CD4-positive, alpha-beta T cell treated with Interleukin-17A for 1 hour (primary cell): ENCODE results near the gene ACAP3.

Experiments used
- DNase-seq: peaks from one replicate; pipeline ENCODE4 v3.0.0-alpha.2; 2020

Gene ACAP3

DNA sequence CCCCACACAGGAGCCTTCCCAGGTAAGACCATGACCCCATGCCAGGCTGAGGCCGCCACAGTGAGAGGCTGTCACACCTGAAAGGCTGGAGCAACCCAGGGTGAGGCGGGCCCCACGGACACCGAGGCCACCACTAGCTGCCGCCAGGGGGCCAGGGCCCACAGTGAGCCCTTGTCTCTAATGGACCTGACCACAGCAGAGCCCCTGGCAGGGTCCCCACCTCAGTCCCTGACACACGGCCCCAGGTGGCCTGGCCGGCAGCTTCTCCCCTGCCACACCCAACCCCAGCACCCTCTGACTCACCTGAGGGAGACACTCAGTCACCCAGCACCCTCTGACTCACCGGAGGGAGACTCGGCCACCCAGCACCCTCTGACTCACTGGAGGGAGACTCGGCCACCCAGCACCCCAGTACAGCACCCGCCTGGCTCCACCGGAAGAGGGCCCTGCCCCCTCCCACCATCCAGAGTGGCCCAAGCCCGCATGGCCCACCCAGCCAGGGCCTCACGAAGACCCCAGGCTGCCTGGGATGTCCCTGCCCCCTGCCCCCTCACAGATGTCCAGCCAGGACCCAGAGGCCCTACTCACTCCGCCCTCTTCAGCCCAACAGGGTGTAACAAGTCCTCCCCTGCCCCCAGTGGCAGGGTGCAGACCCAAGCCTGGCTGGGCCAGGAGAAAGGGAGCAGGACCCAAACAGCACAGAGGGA, 37.1 kb upstream of the ACAP3 start:
- DNase-seq, result no peak

DNA sequence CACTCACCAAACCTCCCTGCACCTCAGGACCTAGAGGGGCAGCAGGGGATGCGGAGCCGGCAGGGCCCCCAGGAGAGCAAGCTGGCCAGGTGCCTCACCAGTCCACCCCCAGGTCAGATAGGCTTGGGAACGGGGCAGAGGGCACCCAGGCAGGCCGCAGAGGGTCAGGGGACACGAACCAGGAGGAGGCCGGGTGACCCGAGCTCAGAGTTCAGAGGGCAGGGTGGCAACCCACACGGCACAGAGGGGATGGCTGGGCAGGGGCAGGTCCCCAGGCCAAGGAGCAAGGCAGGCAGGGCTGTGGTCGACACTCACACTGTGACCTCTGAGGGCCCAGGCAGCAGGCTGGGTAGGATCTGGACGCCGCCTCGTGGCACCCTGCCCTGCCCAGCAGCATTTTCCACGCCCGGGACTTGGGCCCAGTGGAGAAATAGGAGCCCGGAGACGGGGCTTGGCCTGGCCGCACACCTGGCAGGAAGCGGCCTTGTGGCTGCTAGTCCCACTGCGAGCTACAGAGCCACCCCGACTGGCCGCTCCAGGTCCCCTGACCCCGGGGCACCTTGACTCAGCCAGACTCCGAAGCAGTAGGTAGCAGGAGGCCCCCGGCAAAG, 36.2 kb upstream of the ACAP3 start:
- DNase-seq, result no peak

DNA sequence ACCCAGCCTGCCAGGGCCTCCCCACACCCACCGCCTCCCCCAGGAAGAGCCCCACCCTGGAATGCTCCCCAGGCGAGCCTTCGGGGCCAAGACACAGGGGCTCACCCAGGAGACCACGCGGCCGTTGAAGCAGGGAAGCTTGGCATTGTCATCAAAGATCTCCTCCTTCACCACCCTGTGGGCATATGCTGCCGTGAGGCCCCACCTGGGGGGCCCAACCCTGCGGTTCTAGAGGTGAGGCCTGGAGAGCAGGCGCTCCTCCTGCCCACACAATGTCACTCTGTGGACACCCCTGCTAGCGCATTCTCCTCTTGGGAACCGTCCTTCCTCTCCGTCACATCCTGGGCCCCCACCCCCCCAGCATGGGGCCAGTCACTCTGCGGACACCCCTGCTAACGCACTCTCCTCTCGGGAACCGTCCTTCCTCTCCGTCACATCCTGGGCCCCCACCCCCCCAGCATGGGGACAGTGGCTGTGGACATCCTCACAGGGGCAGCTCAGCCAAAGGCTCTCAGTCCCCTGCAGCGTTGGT, 34.9 kb upstream of the ACAP3 start:
- DNase-seq, result no peak

DNA sequence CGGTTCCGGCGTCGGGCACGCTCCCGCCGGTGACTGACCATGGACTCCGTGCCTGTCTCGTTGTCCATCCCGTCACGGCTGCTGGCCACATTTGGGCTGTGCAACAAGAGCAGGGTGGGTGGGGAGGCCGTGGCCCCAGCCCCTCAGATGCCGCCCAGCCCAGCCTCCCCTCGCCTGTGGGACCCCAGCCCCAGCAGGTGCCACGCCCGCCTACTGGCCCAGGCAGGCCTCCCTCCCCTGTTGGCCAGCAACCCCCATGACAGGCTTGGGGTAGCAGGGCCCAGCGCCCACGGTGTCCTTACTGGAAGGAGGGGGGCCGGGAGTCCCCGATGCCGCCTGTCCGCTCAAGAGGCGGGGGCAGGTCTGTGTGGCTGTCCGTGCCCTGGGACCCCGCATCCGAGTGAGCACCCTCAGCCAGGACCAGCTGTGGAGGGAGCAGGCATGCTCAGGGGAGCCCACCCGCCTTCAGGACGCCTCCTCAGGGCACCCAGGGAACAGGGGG, 34.4 kb upstream of the ACAP3 start:
- DNase-seq, result no peak

DNA sequence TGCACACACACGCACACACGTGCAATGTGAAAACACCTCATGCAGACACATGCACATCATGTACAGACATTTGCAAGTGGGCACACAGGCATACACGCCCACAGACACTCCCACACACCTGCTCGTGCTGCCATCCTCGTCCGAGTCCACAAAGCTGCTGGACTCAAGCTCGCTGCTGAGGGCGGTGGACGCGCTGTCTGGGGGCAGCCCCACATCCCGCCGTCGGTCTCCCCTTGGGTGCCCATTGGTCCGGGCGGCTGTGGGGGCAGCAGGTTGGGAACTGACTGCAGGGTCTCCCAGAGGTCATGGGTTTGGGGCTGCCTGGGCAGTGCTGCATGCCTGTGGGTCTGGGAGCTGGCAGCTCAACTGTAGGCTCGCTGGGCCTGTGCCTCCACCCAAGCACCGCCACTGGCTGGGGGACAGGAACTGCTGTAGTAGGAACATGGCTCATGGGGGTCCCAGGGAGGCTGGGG, 33.9 kb upstream of the ACAP3 start:
- DNase-seq, result no peak

DNA sequence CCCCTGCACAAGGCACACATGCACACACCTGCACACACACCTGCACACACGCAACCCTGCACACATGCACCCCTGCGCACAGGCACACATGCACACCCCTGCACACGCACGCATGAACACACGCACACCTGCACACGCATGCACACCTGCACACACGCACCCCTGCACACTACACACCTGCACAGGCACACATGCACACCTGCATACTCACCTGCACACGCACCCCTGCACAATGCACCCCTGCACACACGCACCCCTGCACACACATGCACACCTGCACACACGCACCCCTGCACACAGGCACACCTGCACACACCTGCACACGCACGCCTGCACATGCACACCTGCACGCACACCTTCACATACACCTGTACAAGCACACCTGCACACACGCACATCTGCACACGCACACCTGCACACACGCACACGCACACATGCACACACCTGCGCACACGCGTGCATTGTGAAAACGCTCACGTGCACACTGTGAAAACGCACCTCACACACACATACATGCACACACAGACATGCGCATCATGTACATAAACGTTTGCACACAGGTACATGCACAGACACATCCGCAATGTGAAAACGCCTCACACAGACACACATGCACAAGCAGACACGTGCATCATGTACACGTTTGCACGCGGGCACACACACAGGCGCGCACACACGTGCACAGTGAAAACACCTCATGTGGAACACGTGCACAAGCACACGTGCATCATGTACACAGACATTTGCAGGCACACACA, 33.2 kb upstream of the ACAP3 start:
- no peak for DNase-seq

DNA sequence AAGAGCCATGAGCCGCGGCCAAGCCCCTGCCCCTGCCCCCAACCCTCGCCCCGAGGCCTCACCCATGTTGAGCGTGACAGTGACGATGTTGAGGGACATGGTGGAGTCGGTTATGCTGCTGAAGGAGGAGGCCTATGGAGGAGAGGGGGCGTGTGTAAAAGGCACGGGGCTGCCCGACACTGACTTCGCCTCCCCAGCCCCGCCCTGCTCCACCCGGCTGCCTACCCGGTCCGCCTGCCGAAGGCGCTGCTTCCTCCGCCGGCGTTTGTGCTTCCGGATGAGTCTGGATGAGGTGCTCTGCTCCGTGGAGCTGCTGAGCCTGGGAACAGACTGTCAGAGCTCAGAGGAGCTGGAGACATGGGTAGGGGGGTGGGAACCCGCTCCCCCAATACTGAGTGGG, 32.5 kb upstream of the ACAP3 start:
- DNase-seq, result no peak

- no peak for DNase-seq
These were observed 30.5 kb upstream of the ACAP3 start for GRCh38 chr1:1338278-1338677.

- peak; percentile 38 for DNase-seq
These were observed 30.0 kb upstream of the ACAP3 start for GRCh38 chr1:1337793-1338147.

DNA sequence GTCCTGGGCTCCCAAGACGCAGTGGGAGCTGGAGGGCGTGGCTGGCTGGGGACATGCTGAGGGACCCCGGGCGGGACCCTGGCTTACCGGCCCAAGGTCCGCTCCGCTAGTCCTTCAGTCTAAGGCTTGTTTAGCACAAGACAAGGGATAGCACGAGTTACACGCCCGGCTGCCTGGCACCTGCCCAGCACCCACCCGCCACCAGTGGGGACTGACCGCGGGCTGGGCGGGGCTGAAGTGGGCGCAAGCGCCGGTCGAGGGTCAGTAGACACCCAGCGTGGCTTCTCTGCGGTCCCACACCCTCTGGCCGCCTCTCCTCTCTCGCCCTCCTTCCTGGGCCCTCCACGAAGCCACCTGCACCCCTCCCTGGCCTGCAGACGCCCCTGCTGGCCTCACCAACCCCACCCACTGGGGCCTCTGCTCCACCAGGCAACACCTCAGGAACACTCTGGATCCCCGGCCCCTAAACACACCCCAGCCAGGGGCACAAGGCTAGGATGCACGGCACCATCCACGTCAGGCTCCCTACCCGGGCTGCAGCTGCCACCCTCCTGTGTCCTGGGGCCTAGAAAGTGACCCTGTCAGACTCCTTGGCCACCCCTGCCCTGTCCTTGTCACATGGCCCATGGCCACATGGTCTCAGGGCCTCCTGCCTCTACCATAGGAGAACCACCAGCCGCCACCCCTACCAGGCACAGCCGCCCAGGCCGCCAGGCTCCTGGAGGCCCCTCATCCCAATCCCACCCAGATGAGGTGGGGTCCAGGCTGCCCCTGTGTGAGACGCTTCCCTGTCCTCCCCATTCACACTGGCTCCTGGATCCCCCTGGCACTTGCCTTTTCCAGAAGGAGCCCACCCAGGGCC, 29.4 kb upstream of the ACAP3 start:
- no peak for DNase-seq

DNA sequence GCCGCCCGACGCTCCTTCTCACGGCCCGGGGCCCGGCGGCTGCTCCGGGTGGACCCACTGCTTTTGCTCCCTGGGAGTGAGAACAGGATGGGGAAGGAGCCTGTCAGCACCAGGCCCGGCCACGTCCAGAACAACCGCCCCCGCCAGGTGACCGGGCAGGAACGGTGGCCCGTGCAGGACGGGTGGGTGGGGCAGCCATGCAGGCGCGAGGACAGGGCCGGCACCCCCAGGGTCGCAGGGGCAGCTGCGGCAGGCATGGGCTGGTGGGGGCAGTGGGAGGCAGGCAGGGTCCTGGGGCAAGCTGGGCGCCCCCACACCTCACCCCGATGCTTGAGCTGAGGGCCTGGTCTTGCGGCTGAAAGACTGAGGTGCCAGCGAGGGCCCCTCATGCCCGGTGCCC, 28.7 kb upstream of the ACAP3 start:
- DNase-seq, result no peak

DNA sequence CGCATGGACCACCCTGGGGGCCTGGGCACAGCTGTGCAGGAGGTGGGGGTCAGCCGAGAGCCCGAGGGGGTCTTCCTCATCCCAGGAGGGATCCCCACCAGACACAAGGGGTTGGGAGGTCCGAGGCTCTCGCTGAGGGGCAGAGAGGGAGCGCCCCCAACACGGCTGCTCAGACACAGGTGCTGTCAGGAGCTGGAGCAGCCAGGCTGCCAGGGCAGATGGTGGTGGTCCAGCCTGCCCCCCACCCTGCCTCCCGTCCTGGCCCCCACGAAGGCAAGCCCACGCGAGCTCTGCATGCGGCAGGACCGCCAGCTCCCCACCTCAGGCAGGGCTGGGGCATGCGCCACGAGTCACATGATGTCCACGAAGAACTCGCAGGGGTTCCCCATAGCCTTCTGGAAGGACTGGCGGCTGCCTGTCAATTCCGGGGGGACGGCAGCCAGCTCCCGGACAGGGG, 28.1 kb upstream of the ACAP3 start:
- DNase-seq, result no peak

DNA sequence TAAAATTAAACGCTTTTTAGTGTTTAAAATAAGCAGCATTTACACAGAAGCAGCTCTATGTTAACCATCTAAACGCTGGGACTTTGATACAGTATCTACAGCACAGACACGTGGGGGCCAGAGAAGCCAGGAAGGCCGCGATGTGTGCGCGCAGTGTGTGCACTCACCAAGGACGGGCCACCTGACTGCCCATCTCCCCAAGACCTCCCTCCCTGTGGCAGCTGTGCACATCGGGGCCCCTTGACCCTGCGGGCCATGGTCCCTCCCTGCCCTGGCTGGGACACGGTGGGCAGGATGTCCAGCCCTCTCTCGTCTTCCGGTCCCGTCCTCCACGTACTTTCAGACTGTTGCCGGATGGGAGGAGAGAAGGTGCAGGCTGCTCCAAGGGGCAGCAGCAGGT, 27.6 kb upstream of the ACAP3 start:
- DNase-seq, result no peak

DNA sequence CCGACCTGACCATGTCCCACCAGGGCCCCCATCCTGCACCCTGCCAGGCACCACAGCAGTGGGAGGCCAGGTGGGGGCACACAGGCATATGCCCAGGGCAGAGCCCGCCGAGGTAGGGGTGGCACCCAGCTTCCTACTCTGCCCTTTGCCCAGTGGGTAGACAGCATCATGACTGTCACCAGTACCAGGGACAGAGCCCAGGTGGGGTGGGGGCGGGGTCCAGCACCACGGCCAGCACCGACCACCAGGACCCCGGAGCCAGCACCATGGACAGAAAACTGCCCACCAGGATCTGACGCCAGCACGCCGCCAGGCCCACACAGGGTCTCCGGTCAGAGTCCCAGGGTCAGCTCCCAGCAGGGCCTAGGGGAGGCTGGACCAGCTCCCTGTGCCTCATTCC, 27.1 kb upstream of the ACAP3 start:
- DNase-seq, result no peak

DNA sequence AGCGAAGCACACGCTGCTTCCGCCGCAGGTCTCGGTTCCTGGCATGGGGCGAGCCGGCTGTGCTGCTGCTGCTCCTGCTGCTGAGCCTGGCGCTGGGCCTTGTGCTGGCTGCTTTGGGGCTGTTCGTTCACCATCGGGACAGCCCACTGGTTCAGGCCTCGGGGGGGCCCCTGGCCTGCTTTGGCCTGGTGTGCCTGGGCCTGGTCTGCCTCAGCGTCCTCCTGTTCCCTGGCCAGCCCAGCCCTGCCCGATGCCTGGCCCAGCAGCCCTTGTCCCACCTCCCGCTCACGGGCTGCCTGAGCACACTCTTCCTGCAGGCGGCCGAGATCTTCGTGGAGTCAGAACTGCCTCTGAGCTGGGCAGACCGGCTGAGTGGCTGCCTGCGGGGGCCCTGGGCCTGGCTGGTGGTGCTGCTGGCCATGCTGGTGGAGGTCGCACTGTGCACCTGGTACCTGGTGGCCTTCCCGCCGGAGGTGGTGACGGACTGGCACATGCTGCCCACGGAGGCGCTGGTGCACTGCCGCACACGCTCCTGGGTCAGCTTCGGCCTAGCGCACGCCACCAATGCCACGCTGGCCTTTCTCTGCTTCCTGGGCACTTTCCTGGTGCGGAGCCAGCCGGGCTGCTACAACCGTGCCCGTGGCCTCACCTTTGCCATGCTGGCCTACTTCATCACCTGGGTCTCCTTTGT, 26.0 kb upstream of the ACAP3 start:
- DNase-seq, result no peak

GRCh38 chr1:1332774-1333480, 25.2 kb upstream of the ACAP3 start:
- no peak for DNase-seq

DNA sequence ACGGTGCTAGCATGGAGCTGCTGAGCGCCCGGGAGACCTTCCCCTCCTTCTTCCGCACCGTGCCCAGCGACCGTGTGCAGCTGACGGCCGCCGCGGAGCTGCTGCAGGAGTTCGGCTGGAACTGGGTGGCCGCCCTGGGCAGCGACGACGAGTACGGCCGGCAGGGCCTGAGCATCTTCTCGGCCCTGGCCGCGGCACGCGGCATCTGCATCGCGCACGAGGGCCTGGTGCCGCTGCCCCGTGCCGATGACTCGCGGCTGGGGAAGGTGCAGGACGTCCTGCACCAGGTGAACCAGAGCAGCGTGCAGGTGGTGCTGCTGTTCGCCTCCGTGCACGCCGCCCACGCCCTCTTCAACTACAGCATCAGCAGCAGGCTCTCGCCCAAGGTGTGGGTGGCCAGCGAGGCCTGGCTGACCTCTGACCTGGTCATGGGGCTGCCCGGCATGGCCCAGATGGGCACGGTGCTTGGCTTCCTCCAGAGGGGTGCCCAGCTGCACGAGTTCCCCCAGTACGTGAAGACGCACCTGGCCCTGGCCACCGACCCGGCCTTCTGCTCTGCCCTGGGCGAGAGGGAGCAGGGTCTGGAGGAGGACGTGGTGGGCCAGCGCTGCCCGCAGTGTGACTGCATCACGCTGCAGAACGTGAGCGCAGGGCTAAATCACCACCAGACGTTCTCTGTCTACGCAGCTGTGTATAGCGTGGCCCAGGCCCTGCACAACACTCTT, 24.5 kb upstream of the ACAP3 start:
- DNase-seq, result no peak

DNA sequence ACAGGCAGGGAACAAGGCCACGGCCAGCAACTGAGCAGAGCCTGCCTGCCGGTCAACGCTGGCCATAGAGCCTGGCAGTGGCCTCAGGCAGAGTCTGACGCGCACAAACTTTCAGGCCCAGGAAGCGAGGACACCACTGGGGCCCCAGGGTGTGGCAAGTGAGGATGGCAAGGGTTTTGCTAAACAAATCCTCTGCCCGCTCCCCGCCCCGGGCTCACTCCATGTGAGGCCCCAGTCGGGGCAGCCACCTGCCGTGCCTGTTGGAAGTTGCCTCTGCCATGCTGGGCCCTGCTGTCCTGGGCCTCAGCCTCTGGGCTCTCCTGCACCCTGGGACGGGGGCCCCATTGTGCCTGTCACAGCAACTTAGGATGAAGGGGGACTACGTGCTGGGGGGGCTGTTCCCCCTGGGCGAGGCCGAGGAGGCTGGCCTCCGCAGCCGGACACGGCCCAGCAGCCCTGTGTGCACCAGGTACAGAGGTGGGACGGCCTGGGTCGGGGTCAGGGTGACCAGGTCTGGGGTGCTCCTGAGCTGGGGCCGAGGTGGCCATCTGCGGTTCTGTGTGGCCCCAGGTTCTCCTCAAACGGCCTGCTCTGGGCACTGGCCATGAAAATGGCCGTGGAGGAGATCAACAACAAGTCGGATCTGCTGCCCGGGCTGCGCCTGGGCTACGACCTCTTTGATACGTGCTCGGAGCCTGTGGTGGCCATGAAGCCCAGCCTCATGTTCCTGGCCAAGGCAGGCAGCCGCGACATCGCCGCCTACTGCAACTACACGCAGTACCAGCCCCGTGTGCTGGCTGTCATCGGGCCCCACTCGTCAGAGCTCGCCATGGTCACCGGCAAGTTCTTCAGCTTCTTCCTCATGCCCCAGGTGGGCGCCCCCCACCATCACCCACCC, 23.6 kb upstream of the ACAP3 start, which contains the start of gene TAS1R3:
TSS of gene TAS1R3 (plus strand) at position 213 of the 898 bp plus-strand sequence. CDS start at position 279, 66 bp downstream.
- no peak for DNase-seq

DNA sequence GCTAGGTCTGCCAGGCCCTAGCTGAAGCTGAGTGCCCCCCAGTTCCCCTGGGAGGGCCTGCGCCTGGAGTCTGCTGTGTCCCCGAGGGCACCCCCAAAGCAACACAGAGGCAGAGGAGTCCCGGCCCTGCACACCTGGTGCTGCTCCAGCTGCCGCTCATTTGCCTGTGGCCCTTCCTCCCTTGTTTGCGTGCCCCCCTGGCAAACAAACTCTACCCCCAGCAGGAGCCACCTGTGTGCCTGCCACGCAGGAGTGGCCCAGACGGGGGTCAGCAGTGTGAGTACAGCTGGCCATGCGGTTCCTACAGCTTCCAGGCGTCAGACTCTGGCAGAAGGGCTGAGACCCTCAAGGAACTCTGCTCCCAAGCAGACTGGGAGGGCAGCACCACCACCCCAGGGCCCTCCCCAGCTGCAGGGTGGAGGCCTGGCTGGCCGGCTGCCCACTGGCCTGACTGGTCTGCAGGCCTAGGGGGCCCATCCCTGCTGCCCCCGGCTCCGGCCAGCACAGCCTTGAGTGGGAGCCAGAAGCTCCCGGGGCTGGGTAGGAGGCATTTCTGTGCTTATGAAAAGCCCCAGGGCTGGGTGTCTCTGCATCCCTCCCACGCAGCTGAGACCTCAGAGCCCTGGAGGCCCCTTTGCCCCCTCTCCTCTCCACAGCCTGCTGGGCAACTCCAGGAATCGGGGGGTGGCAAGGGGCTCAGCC, 22.8 kb upstream of the ACAP3 start:
- no peak for DNase-seq
